ENCODE measurements around the gene SORCS2.

SORCS2 gene

DNA sequence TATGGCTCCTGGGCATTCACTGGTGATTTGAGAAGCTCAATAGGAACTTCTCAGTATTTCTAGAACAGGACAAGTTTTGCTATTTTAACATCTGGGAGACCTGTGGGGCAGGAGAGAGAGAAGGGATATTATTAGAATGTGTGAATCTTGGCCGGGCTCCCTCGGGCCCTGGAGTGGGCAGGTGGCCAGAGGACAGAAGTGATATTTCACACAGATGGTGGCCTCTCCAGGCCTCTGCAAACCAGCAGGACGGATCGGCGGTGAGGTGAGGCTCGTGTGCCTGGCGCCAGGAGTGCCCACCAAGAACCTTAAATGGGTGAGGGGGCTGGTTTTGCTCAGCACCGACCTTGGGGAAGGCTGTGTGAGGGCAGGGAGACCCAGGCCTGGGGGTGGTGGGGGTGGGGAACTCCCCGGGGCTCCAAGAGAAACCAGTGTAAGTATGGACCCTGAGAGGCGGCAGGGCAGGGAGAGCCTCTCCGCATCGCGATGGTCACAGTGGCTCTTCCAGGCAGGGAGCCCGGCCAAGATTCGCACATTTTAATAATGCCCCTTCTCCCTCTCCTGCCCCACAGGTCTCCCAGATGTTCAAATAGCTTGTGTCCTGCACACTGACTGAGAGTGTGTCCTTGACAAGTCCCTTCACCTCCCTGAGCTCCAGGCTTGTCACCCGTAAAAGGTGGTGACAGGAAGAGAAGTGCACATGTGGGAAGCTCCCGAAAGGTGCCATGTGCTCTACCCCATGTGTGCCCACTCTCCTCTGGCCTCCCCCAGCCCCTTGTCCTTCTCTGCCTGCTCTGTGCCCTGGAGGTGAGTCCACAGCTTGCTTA, 64.9 kb downstream of the SORCS2 start:
- no peak overlapping the region for H3K4me2 ChIP-seq (ENCODE audit: insufficient read depth, low read length)
- H3K27ac ChIP-seq (ENCODE audit: low read length): no peak overlapping the region
- no peaks in the 10 kb centered on the region for H3K27me3 ChIP-seq (ENCODE audit: insufficient read depth, low read length, poor library complexity)
- H3K9me3 ChIP-seq (ENCODE audit: insufficient read depth, low read length, severe bottlenecking): no peaks in the 10 kb centered on the region
- H2AFZ ChIP-seq (ENCODE audit: low read depth, low read length): no peak overlapping the region
- no peak overlapping the region for H3K4me3 ChIP-seq (ENCODE audit: low read depth in 1 of 2, low read length in 2 of 2)
- ATAC-seq (ENCODE audit: insufficient read depth, low read depth) (no peak), DNase-seq (no peak)
- H3K36me3 ChIP-seq (ENCODE audit: insufficient read depth, low read length): no peaks in the 10 kb centered on the region
- no peak overlapping the region for H3K9ac ChIP-seq (ENCODE audit: low read depth, low read length)
- TF ChIP-seq, protein P1, sequence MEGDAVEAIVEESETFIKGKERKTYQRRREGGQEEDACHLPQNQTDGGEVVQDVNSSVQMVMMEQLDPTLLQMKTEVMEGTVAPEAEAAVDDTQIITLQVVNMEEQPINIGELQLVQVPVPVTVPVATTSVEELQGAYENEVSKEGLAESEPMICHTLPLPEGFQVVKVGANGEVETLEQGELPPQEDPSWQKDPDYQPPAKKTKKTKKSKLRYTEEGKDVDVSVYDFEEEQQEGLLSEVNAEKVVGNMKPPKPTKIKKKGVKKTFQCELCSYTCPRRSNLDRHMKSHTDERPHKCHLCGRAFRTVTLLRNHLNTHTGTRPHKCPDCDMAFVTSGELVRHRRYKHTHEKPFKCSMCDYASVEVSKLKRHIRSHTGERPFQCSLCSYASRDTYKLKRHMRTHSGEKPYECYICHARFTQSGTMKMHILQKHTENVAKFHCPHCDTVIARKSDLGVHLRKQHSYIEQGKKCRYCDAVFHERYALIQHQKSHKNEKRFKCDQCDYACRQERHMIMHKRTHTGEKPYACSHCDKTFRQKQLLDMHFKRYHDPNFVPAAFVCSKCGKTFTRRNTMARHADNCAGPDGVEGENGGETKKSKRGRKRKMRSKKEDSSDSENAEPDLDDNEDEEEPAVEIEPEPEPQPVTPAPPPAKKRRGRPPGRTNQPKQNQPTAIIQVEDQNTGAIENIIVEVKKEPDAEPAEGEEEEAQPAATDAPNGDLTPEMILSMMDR (IDR thresholded peaks at IDR 0.05; ENCODE audit: borderline replicate concordance, extremely low read depth, low read length, poor library complexity, severe bottlenecking): no peak
- TF ChIP-seq EZH2 (IDR thresholded peaks at IDR 0.05; ENCODE audit: borderline replicate concordance, low read depth, low read length, severe bottlenecking): no peak
- no peaks in the 10 kb centered on the region for H3K79me2 ChIP-seq (ENCODE audit: insufficient read depth, low read length)
- H4K20me1 ChIP-seq (ENCODE audit: insufficient read depth, low read length): no peaks in the 10 kb centered on the region
- H3K4me1 ChIP-seq (ENCODE audit: insufficient read depth, low read length): no peaks in the 10 kb centered on the region

DNA sequence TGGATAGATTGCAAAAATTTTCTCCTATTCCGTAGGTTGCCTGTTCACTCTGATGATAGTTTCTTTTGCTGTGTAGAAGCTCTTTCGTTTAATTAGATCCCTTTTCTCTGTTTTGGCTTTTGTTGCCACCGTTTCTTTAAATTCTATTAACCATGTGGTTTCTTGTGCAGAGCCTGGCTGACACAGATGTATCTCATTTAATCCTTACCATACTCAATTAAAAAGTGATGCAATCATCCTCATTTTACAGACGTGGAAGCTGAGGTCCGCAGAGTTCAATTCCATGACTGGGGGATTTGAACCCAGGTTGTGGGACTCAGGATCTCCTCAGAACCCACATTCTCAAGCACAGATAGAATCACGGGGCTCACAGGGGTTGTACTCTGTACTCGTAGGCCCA, 66.7 kb downstream of the SORCS2 start:
- no peaks in the 10 kb centered on the region for H4K20me1 ChIP-seq (ENCODE audit: insufficient read depth, low read length)
- no peak overlapping the region for H3K4me3 ChIP-seq (ENCODE audit: low read depth in 1 of 2, low read length in 2 of 2)
- H3K27me3 ChIP-seq (ENCODE audit: insufficient read depth, low read length, poor library complexity): no peaks in the 10 kb centered on the region
- H3K9me3 ChIP-seq (ENCODE audit: insufficient read depth, low read length, severe bottlenecking): no peaks in the 10 kb centered on the region
- no peak overlapping the region for H3K27ac ChIP-seq (ENCODE audit: low read length)
- no peaks in the 10 kb centered on the region for H3K79me2 ChIP-seq (ENCODE audit: insufficient read depth, low read length)
- H3K36me3 ChIP-seq (ENCODE audit: insufficient read depth, low read length): no peaks in the 10 kb centered on the region
- TF ChIP-seq, protein P1 (IDR thresholded peaks at IDR 0.05; ENCODE audit: borderline replicate concordance, extremely low read depth, low read length, poor library complexity, severe bottlenecking): no peak
- TF ChIP-seq EZH2 (IDR thresholded peaks at IDR 0.05; ENCODE audit: borderline replicate concordance, low read depth, low read length, severe bottlenecking): no peak
- DNase-seq (no peak), ATAC-seq (ENCODE audit: insufficient read depth, low read depth) (no peak)
- H3K9ac ChIP-seq (ENCODE audit: low read depth, low read length): no peak overlapping the region
- H2AFZ ChIP-seq (ENCODE audit: low read depth, low read length): no peak overlapping the region
- no peak overlapping the region for H3K4me2 ChIP-seq (ENCODE audit: insufficient read depth, low read length)
- no peaks in the 10 kb centered on the region for H3K4me1 ChIP-seq (ENCODE audit: insufficient read depth, low read length)

- H4K20me1 ChIP-seq (ENCODE audit: insufficient read depth, low read length): no peaks in the 10 kb centered on the region
- H3K79me2 ChIP-seq (ENCODE audit: insufficient read depth, low read length): no peaks in the 10 kb centered on the region
- TF ChIP-seq EZH2 (IDR thresholded peaks at IDR 0.05; ENCODE audit: borderline replicate concordance, low read depth, low read length, severe bottlenecking): no peak
- TF ChIP-seq, protein P1 (IDR thresholded peaks at IDR 0.05; ENCODE audit: borderline replicate concordance, extremely low read depth, low read length, poor library complexity, severe bottlenecking): no peak
- H3K27me3 ChIP-seq (ENCODE audit: insufficient read depth, low read length, poor library complexity): no peaks in the 10 kb centered on the region
- no peak overlapping the region for H3K27ac ChIP-seq (ENCODE audit: low read length)
- H3K9me3 ChIP-seq (ENCODE audit: insufficient read depth, low read length, severe bottlenecking): no peaks in the 10 kb centered on the region
- H3K4me2 ChIP-seq (ENCODE audit: insufficient read depth, low read length): no peak overlapping the region
- no peaks in the 10 kb centered on the region for H3K4me1 ChIP-seq (ENCODE audit: insufficient read depth, low read length)
- DNase-seq (no peak), ATAC-seq (ENCODE audit: insufficient read depth, low read depth) (no peak)
- no peak overlapping the region for H2AFZ ChIP-seq (ENCODE audit: low read depth, low read length)
- no peaks in the 10 kb centered on the region for H3K36me3 ChIP-seq (ENCODE audit: insufficient read depth, low read length)
- H3K9ac ChIP-seq (ENCODE audit: low read depth, low read length): no peak overlapping the region
- H3K4me3 ChIP-seq (ENCODE audit: low read depth in 1 of 2, low read length in 2 of 2): no peak overlapping the region
Observed at GRCh38 chr4:7260569-7260968, 68.2 kb downstream of the SORCS2 start.
